ENCODE measurements around the gene SRGAP2. TPM values are rescaled to one million over a fixed set of nuclear protein-coding genes. Genes with fewer than 3 reads are reported as not detected.
A peak's percentile ranks its signal among the peaks of the same experiment; 100 is the strongest.
"Not testable (repeated sequence)": the region's sequence is repeated elsewhere in the genome, so short reads cannot be mapped to it uniquely, and the experiment has no call there.

SRGAP2 gene
- total RNA-seq, 1 experiment from 2014 or later, result 25.1 TPM

DNA sequence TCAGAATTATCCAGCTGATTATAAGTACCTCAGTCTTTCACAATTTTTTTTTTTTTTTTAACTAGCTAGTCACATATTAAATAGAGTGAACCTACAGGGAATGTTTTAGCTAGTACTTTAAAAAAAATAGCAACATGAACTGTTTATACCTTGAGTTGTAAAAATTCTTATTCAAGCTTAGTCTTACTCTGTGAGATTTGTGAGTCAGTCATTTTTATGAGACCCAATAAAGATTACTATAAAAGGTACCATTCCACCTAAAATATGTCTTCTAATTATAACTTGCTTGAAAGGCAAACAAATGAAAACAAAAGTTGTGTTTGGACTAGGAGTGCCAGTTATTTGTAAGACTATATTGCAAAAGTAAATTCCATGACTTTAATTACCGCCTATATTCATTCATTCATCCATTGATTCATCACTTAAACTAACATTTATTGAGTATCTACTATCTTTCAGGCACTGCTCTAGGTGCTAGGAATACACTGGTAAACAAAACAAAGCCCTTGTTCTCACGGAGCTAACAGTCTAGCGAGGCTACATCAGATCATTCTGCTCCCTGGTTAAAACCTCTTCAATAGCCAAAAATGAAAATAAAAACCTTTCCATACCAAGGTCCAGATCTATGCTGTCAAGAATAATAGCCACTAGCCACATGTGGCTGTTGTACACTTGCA is 6.5 kb upstream of the SRGAP2 start:
- not testable (repeated sequence) for H3K9me3 ChIP-seq, H3K4me3 ChIP-seq, H3K36me3 ChIP-seq, H3K27me3 ChIP-seq, DNase-seq

DNA sequence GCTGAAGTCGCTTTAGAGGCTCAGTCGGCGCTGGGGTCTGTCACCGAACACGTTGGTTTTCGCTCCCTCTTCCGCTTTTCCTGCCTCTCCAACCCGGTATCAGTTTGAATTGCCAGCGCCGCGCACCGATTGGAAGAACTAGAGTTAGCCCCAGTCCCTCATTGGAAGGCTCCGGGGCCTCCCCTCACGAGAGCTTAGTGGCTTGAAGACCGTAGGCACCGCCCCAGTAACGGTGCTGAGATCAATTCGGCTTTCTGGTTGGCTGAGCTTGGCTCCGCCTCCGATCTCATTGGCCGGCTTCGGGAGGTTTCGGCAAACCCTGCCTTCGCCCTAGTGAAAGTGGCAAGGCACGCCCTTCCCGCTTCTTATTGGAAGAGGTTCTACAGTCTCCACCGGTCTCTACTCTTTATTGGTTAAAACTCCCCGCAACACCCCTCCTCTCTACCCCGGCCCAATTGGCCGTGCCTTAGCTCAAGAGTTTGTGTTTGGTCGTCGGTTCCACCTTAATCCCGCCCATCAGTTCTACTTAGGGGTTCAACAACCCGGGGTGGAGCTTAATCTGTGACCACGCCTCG is 465 bp upstream of the SRGAP2 start, which contains the start of gene FAM72A:
TSS of gene FAM72A (minus strand) at position 51 of the 575 bp plus-strand sequence. CDS start 814 bp downstream, outside the sequence.
- not testable (repeated sequence) for H3K27me3 ChIP-seq, H3K4me3 ChIP-seq, H3K36me3 ChIP-seq, H3K9me3 ChIP-seq
- peak; percentile 99 for DNase-seq

DNA sequence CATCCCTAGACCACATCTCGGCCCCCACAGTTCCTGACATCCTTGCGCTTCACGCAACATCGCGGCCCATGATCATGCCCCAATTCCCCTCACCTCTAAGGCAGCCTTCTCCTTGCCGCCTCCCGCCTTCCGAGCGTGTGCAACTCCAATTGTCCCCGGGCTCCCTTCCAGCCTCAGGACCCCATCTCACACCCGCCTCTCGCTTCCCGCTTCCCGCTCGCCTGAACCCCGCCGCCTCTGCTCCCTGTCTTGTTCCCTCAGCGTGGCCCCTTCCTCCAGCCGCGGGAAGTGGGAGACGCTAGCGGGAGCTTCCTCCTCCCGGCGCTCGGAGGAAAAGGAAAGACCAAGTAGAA is 794 bp downstream of the SRGAP2 start:
- not testable (repeated sequence) for H3K27me3 ChIP-seq, H3K9me3 ChIP-seq, H3K4me3 ChIP-seq, H3K36me3 ChIP-seq
- peak; percentile 11 for DNase-seq

DNA sequence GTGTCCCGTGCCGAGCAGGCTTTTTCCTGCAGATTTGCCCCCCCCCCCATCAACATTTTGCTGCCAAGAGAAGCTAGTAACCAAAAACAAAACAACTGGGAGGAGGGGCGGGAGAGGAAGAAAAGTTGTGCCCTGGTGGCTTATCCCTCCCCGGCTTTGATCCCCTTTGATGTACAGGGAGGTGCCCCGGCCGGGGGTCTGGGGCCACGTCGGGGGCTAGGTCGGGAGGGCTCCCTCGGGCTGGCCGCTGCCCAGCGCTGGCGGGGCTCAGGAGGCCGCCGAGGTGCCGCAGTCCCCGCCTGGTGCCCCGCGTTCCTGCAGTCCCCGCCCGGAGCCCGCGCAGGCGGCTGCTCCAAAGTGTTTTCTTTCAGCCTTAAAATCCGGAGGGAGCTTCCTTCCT is 1.5 kb downstream of the SRGAP2 start:
- H3K36me3 ChIP-seq, H3K9me3 ChIP-seq, H3K27me3 ChIP-seq: not testable (repeated sequence)
- peak; percentile 25 for DNase-seq
- peak overlapping the region; percentile 41 for H3K4me3 ChIP-seq

DNA sequence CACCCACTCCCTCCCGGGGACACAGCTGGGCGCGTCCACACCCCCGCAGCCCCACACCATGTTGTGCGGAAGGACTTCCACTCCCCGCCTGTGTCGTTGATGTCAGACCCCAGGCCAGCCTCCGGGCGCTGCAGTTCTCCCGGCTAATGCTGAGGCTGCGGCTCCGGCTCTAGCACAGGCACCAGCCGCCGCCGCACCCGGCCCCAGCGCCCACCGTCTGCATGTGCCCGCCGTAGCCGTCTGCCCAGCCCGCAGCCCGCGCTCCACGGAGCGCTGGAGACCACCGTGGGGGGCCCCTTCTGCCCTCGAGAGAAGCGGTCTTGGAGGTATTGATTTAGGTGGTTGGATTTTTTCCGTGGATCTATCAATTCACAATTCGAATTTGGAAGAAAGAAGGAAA is 2.2 kb downstream of the SRGAP2 start:
- peak; percentile 21 for DNase-seq

DNA sequence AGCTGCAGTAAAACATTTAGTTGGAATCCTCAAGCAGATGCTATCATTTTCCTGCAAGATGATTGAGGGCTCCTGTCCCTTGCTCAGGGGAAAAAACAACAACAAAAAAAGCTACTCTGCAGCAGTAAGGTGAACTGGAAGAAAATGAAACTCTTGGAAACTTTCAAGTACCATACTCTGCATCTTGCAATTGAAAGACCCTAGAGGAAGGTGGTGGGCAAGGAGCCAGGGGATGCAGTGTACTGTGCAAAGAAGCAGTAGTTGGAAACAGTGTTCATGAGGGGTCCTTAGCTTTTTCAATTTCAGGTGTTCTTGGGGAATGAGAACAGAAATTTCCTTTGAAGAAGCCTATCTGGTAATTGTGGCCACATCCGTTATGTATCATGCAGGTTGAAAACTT is 7.5 kb downstream of the SRGAP2 start:
- not testable (repeated sequence) for H3K9me3 ChIP-seq, H3K36me3 ChIP-seq, H3K4me3 ChIP-seq, DNase-seq, H3K27me3 ChIP-seq

More for the DNA sequence above, 2.2 kb downstream of the SRGAP2 start:
- not testable (repeated sequence) for H3K4me3 ChIP-seq, H3K27me3 ChIP-seq, H3K36me3 ChIP-seq, H3K9me3 ChIP-seq

DNA sequence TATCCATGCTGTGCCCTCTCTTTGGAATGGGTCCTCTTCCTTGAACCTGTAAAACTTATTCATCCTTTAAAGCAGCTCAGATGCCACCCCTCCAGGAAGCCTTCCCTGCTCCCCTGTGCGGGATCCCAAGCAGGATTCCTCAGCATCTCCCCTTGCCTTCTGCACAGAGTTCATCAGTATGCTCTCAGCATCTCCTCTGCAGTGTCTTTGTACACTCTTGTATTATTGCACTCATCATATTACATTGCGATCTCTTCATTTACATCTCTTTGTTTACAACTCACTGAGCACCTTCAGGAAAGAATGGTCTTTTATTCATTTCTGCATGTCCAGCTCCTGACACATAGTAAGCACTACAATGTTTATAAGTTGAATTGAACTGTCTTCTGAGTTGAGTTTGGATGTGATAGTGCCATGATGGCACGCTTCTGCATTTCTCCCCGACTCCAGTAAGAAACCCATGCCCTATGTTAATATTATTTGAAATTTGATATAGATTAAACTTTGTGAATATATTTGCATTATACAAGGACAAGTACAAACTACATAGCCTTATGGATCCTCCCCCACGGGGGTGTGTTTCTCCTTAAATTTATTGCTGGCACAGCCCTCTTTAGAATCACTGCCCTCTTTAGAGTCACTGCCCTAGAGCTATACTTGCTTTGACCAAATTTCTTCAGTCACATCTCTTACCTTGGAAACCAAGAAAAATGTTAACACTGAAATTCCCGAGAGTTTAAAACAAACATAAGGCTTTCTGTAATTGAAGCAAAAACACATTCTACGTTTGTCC is 12.5 kb downstream of the SRGAP2 start:
- H3K4me3 ChIP-seq, DNase-seq, H3K27me3 ChIP-seq, H3K9me3 ChIP-seq, H3K36me3 ChIP-seq: not testable (repeated sequence)

DNA sequence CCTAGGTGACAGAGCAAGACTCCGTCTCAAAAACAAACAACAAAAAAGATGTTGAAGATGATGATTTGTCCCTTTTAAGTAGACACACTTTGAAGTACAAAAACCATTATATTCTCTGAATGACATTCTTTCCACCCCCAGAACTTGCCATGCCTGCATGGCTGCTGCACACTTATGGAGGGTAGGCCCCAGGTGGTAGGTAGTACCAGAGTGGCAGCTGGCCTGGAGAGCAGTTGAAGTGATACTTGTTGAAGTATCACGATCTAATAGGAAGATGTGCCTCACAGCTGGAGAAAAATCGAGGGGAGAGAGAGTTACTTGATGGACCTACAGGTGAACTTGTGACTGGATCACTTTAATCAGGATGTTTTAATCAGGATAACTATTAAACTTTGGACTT is 14.9 kb downstream of the SRGAP2 start:
- H3K36me3 ChIP-seq, DNase-seq, H3K9me3 ChIP-seq, H3K4me3 ChIP-seq, H3K27me3 ChIP-seq: not testable (repeated sequence)

DNA sequence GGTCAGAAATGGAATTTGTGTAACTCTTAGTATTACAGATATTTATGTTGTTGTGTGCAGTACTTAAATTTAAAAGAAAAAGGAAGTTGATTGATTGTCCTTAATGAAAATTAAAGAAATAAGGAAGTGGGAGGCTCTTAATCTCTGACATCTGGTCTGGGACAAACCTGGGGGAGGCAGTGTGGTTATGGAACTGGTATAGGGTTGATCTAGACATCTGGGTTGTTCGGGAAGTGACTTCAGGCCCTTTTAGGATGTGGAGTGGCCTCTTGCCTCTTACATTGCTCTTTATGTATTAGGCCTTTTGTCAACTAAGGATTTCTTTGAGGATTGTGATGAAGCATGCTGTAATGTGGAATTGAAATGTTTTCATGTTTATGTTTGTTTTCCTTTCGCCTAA is 15.4 kb downstream of the SRGAP2 start:
- not testable (repeated sequence) for H3K4me3 ChIP-seq, H3K27me3 ChIP-seq, H3K36me3 ChIP-seq, H3K9me3 ChIP-seq, DNase-seq

DNA sequence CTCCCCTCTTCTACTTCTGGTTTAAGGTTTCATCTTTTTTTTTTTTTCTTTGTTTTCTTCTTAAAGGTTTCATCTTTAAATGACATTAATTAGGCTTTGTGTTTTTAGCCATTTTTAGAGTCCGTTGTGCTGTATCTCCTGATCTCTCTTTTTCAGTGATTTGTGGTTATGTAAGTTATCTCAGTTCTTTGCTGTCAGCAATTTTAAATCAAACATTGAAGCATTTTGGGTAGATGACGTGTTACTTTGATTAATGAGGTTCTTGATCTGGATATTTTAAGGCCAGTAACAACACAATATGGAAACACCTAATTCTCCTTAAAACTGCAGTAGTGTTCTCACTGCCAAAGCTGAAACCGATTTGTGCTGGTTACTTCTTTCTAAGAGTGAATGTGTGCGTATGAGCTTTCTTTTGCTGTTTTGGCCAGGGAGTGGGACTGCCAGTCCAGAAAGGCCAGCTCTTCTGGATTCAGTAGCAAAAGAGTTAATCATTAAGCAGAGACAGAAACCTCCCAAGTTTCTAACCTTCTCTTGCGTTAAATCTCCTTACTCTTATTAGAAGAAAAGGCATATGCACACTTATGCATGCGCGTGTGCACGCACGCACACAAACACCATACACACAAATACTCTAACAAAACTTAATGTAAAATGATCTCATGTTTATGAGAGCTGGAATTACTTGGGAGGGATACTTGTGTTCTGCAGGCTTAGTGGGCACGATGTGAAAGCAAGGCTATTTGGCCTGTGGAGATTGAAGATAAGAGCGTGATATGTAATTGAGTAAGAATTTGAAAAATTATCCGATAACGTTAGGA is 16.4 kb downstream of the SRGAP2 start:
- H3K4me3 ChIP-seq, H3K9me3 ChIP-seq, DNase-seq, H3K27me3 ChIP-seq, H3K36me3 ChIP-seq: not testable (repeated sequence)

DNA sequence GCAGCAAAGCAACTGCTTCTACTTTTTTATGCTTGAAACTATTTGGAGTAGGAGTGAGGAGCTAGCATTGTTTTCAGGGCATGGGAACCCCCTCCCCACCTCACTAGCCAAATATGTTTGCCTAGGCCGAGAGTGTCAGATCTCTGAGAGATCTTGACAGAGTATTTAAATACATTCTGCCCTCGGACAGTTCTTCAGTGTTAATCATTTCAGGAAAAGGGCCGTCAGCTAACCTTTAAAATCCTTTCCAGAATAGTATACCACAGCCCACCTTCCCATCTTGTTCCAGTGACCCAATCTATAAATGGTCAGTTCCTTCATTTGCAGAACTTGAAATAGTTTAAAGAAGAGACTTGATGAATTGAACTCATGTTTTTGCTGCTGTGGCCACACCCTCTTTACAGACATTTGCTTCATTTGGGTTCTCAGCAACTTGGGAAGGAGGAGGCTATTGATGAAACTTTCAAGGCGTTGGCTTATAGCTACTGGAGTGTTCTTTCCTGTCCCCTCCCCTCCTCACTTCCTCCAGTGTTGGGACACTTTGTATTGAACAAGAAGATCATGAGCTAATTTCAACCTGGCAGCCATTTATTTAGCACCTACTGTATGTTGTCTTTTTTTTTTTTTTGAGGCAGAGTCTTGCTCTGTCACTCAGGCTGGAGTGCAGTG is 17.1 kb downstream of the SRGAP2 start:
- H3K36me3 ChIP-seq, H3K9me3 ChIP-seq, H3K4me3 ChIP-seq, H3K27me3 ChIP-seq, DNase-seq: not testable (repeated sequence)

DNA sequence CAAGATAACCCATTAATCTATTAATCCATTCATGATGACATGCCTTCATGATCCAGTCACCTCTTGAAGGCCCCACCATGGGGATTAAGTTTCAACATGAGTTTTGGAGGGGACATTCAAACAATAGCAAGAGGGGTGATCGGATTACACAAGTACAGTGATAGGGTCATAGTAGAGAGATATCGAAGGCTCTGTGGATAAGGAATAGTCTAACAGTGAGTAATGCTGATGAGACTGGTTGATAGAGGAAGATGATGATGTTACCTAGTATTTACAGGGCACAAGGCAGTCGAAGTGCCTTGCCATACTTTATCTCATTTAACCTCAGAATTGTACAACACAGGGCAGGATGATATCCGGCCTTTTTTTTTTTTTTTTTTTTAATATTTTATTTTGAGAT is 18.2 kb downstream of the SRGAP2 start:
- DNase-seq, H3K27me3 ChIP-seq, H3K9me3 ChIP-seq, H3K4me3 ChIP-seq, H3K36me3 ChIP-seq: not testable (repeated sequence)

DNA sequence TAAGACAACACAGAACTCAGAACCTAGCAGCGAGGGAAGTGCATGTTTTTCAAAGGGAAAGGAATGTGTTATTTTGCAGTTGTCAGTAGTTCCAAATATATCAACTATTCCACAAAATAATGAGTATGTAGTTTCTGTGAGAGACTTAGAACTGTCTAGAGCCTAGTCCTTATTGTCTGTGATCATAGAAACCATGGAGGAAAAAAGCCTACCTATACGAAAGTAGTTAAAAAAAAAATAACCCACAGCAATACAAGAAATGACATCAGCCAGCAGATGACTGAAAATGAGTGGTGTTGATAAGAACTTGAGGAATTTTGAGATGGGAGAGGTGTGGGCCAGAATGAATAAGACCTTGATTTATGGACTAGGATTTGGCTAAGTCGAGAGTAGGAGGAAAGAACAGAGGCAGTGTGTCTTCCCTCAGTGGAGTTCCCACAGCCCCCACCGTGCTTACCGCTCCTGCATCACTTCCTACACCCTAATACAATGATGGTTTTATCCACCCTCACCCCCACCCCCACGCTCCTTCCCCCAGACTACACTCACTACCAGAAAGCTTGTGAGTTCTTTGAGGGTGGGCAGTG is 20.9 kb downstream of the SRGAP2 start:
- not testable (repeated sequence) for H3K4me3 ChIP-seq, DNase-seq, H3K36me3 ChIP-seq, H3K9me3 ChIP-seq, H3K27me3 ChIP-seq

DNA sequence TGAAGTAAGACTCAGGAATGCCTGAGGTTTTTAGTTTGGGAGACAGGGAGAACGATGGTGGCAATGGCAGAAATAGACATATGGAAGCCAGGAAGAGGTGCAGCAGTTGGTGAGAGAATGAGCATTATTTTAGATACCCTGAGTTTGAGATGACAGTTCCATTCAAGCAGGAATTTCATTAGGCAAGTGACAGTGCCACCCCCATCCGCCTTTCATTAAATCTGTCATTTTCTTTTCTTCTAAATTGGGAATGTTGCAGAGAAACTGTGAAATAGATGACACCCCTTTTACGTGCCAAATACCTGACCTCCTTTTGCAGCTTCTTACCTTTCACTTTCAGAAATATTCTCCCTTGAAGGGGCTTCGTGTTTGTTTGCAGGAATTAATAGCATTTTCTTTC is 22.0 kb downstream of the SRGAP2 start:
- not testable (repeated sequence) for H3K9me3 ChIP-seq, H3K4me3 ChIP-seq, H3K27me3 ChIP-seq, H3K36me3 ChIP-seq, DNase-seq

DNA sequence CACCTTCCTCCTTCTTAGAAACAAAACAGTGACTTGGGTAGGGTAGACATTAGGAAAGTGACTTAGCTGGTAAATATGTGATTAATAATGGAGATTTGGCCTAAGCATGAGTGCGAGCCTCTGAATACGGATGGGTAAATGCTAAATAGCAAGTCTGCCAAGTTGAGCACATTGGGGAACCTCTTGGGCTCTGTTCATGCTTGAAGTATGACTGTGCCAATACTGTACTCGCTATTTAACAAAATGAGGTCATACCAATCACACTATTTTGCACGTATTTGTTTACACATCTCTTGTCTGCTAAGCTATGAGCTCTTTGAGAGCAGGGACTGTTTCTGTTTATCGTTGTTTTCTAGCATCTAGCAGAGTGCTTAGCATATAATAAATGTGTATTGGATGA is 23.5 kb downstream of the SRGAP2 start:
- DNase-seq, H3K9me3 ChIP-seq, H3K4me3 ChIP-seq, H3K27me3 ChIP-seq, H3K36me3 ChIP-seq: not testable (repeated sequence)

DNA sequence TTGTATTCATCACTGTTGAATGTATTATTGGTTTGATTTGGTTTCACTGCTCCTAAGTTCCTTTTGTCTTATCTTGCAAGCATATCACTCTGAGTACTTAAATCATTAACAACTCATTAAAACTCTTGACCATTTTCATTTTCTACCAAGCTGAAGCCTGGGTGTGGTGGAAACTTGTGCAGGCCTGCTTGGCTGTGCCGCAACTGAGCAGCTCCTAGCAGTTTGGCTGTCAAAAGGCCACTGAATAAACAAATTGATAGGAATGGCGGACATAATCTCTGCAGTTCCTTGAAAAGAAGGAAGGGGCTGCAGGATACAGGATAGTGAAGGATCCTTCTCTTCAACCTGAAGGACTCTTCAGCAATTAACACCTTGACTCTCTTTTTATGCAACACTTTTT is 25.9 kb downstream of the SRGAP2 start:
- not testable (repeated sequence) for H3K9me3 ChIP-seq, H3K4me3 ChIP-seq, H3K36me3 ChIP-seq, DNase-seq, H3K27me3 ChIP-seq

Measured in MG63 (cell line).